ENCODE data around the gene CGREF1.

CGREF1 gene

DNA sequence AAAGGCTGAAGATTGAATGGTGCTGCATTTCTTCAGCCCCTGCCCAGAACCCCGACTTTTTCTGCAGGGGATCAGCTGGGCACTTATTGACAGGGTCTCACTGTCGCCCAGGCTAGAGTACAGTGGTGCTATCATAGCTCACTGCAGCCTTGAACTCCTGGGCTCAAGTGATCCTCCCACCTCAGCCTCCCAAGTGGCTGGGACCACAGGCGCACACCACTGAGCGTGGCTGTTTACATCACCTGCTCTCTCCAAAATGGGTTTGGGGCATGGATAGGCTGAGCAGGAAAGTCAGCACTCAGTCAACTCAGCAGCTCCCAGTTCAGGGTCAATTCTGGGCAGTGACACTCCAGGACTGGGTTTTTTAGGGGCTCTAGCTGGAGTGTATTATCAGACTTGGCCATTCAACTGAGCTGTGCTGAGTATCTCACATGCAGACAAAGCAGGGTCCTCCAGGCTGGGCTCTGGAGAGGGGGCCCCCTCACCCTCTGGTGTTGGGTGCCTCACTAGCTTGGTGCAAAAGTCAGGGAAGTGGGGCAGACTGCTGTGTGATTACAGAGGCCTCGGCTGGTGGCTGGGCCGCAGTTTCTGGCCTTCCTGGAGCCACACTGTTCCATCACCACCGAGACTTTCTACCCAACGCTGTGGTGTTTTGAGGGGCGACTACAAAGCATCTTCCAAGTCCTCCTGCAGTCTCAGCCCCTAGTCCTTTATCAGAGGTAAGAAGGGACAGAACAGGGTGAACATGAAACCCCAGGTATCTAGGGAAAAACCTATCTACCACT, 9.1 kb upstream of the CGREF1 start:
- H3K9me3 ChIP-seq (ENCODE audit: control insufficient read depth, insufficient read depth, low read length) = no peaks in the 10 kb centered on the region
- peaks cover 14% of the 10 kb centered on the region for H3K4me1 ChIP-seq (ENCODE audit: control insufficient read depth, low read length)
- no peak overlapping the region for H3K4me3 ChIP-seq (ENCODE audit: low read length)
- peaks cover 8% of the 10 kb centered on the region for H3K79me2 ChIP-seq (ENCODE audit: control insufficient read depth, low read length)
- no peaks in the 10 kb centered on the region; the same call in 1 of the 2 replicates for H4K20me1 ChIP-seq (ENCODE audit: control insufficient read depth, insufficient read depth, low read depth, low read length)
- no peaks in the 10 kb centered on the region for H3F3A ChIP-seq (ENCODE audit: control insufficient read depth, insufficient read depth)
- no peak overlapping the region for H3K27ac ChIP-seq (ENCODE audit: low read depth, low read length)
- TF ChIP-seq, protein P1, sequence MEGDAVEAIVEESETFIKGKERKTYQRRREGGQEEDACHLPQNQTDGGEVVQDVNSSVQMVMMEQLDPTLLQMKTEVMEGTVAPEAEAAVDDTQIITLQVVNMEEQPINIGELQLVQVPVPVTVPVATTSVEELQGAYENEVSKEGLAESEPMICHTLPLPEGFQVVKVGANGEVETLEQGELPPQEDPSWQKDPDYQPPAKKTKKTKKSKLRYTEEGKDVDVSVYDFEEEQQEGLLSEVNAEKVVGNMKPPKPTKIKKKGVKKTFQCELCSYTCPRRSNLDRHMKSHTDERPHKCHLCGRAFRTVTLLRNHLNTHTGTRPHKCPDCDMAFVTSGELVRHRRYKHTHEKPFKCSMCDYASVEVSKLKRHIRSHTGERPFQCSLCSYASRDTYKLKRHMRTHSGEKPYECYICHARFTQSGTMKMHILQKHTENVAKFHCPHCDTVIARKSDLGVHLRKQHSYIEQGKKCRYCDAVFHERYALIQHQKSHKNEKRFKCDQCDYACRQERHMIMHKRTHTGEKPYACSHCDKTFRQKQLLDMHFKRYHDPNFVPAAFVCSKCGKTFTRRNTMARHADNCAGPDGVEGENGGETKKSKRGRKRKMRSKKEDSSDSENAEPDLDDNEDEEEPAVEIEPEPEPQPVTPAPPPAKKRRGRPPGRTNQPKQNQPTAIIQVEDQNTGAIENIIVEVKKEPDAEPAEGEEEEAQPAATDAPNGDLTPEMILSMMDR (IDR thresholded peaks at IDR 0.05; ENCODE audit: low read depth, low read length, poor library complexity, severe bottlenecking) = no peak
- no peak for TF ChIP-seq EZH2phosphoT487 (IDR thresholded peaks at IDR 0.05; ENCODE audit: borderline replicate concordance, low read length)
- H3K36me3 ChIP-seq (ENCODE audit: control insufficient read depth, low read length) = peaks cover 40% of the 10 kb centered on the region
- no peak overlapping the region for H3K4me2 ChIP-seq (ENCODE audit: low read length)
- H3K9me2 ChIP-seq (replicated peaks; ENCODE audit: control insufficient read depth, low read length) = no peaks in the 10 kb centered on the region
- H3K27me3 ChIP-seq (ENCODE audit: control insufficient read depth, low read length) = peaks cover 10% of the 10 kb centered on the region

DNA sequence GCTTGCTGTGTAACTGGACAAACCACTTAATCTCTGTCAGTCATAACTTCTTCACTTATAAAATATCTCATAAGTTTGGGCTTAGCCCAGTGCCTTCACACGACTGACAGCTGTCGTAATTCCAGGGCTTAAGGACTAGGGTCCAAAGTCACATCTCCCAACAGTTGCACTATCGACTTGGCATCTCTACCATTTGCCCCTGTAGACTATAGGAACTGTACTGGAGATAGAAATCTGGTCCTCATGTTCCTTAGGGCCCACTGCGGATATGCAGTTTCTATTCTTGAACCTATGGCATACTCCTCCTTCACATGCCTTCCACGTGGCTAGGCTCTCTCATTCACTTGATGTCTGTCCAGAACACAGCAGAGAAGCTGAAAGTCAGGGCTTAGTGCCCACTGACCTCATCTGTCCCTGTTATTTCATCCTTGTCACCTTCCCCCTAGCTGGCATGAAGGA, 7.4 kb upstream of the CGREF1 start:
- H3K27ac ChIP-seq (ENCODE audit: low read depth, low read length) = no peak overlapping the region
- peaks cover 11% of the 10 kb centered on the region for H3K4me1 ChIP-seq (ENCODE audit: control insufficient read depth, low read length)
- no peak for TF ChIP-seq EZH2phosphoT487 (IDR thresholded peaks at IDR 0.05; ENCODE audit: borderline replicate concordance, low read length)
- TF ChIP-seq, protein P1 (IDR thresholded peaks at IDR 0.05; ENCODE audit: low read depth, low read length, poor library complexity, severe bottlenecking) = no peak

DNA sequence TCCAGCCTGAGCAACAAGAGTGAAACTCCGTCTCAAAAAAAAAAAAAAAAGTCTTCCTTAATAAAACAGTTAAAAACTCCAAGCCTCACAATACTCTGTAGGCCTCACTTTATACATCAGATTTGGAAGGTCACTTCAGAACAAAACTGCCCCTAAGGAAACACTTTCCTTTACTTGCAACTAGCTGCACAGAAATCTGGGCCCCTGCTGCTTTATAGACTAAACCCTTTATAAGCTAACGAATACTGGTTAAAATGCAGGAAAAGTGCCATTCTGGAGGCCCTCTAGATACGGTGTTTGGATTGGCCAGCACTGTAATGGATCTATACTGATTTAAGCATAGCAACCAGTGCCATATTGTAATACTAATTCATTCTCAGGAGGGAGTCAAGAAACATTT, 6.2 kb upstream of the CGREF1 start:
- Histone ChIP-seq H3K79me2 (ENCODE audit: control insufficient read depth, low read length) (no peaks in the 10 kb centered on the region), H3F3A (ENCODE audit: control insufficient read depth, insufficient read depth) (no peaks in the 10 kb centered on the region), H4K20me1 (ENCODE audit: control insufficient read depth, insufficient read depth, low read depth, low read length) (no peaks in the 10 kb centered on the region), H3K36me3 (ENCODE audit: control insufficient read depth, low read length) (peaks cover 11% of the 10 kb centered on the region; the same call in 1 of the 2 replicates), H3K9me3 (ENCODE audit: control insufficient read depth, insufficient read depth, low read length) (no peaks in the 10 kb centered on the region), H3K27me3 (ENCODE audit: control insufficient read depth, low read length) (peaks cover 24% of the 10 kb centered on the region), H3K4me1 (ENCODE audit: control insufficient read depth, low read length) (peaks cover 11% of the 10 kb centered on the region), H3K4me2 (ENCODE audit: low read length) (no peak overlapping the region), H3K9me2 (replicated peaks; ENCODE audit: control insufficient read depth, low read length) (no peaks in the 10 kb centered on the region), H3K27ac (ENCODE audit: low read depth, low read length) (no peak overlapping the region), H3K4me3 (ENCODE audit: low read length) (no peak overlapping the region)
- TF ChIP-seq EZH2phosphoT487 (IDR thresholded peaks at IDR 0.05; ENCODE audit: borderline replicate concordance, low read length) = no peak
- TF ChIP-seq, protein P1 (IDR thresholded peaks at IDR 0.05; ENCODE audit: low read depth, low read length, poor library complexity, severe bottlenecking) = no peak

More for the DNA sequence above, 7.4 kb upstream of the CGREF1 start:
- Histone ChIP-seq H3K4me2 (ENCODE audit: low read length) (no peak overlapping the region), H3K9me2 (replicated peaks; ENCODE audit: control insufficient read depth, low read length) (no peaks in the 10 kb centered on the region), H3K4me3 (ENCODE audit: low read length) (no peak overlapping the region), H3K36me3 (ENCODE audit: control insufficient read depth, low read length) (peaks cover 22% of the 10 kb centered on the region), H3K9me3 (ENCODE audit: control insufficient read depth, insufficient read depth, low read length) (no peaks in the 10 kb centered on the region), H3F3A (ENCODE audit: control insufficient read depth, insufficient read depth) (no peaks in the 10 kb centered on the region), H4K20me1 (ENCODE audit: control insufficient read depth, insufficient read depth, low read depth, low read length) (no peaks in the 10 kb centered on the region), H3K27me3 (ENCODE audit: control insufficient read depth, low read length) (peaks cover 17% of the 10 kb centered on the region), H3K79me2 (ENCODE audit: control insufficient read depth, low read length) (no peaks in the 10 kb centered on the region)
